GM04504 (cell line): Measurements from ENCODE around the gene SPG7.

Experiments
- DNase-seq: peaks from one replicate; pipeline ENCODE4 v3.0.0-alpha.2; 2012; ENCODE audit warnings: low read depth

Gene SPG7

GRCh38 chr16:89547291-89547690 is 39.1 kb downstream of the SPG7 start:
- no peak for DNase-seq

- no peak for DNase-seq
Measured at GRCh38 chr16:89547860-89548259, 39.7 kb downstream of the SPG7 start.

GRCh38 chr16:89548344-89549006 is 40.3 kb downstream of the SPG7 start:
- DNase-seq, result no peak

GRCh38 chr16:89549007-89549700 is 41.0 kb downstream of the SPG7 start:
- DNase-seq, result no peak

GRCh38 chr16:89550421-89551007 is 42.3 kb downstream of the SPG7 start:
- no peak for DNase-seq

GRCh38 chr16:89552329-89552728 is 44.1 kb downstream of the SPG7 start:
- DNase-seq, result no peak

- no peak for DNase-seq
Measured at GRCh38 chr16:89552913-89553312, 44.7 kb downstream of the SPG7 start.

- no peak for DNase-seq
Measured at GRCh38 chr16:89553733-89554132, 45.5 kb downstream of the SPG7 start.

GRCh38 chr16:89554343-89554742 is 46.1 kb downstream of the SPG7 start:
- DNase-seq, result no peak

- DNase-seq, result no peak
Measured at GRCh38 chr16:89555265-89555664, 47.1 kb downstream of the SPG7 start.

GRCh38 chr16:89555780-89556179 is 47.6 kb downstream of the SPG7 start:
- DNase-seq, result no peak

- DNase-seq, result no peak
Measured at GRCh38 chr16:89556750-89557689, 48.8 kb downstream of the SPG7 start.

GRCh38 chr16:89557690-89558490 is 49.7 kb downstream of the SPG7 start:
- DNase-seq, result no peak

GRCh38 chr16:89560378-89561141 is 52.4 kb downstream of the SPG7 start, which contains the start of gene RPL13:
TSS of gene RPL13 (plus strand) at chr16:89560682. CDS start at chr16:89560960, 278 bp downstream.
- peak; percentile 91 for DNase-seq

- DNase-seq, result no peak
Measured at GRCh38 chr16:89561142-89561883, 53.1 kb downstream of the SPG7 start.

GRCh38 chr16:89561884-89562599 is 53.8 kb downstream of the SPG7 start:
- no peak for DNase-seq

GRCh38 chr16:89562939-89563338 is 54.7 kb downstream of the SPG7 start:
- DNase-seq, result no peak

- DNase-seq, result no peak
Measured at GRCh38 chr16:89563639-89564392, 55.6 kb downstream of the SPG7 start.
